OCI-LY1 (cell line): ENCODE results near the gene SLC22A2.

Source experiments
- EZH2 ChIP-seq: fragments of 200-600 bp; sonication (generic), shearing (Covaris generic); IDR thresholded peaks from 2 replicates; pipeline ENCODE4 v1.8.0; 2017; ENCODE audit warnings: borderline replicate concordance, mixed run types, mild to moderate bottlenecking, antibody characterized with exemption, low read length, moderate library complexity, mixed read lengths
- TF ChIP-seq, protein P1 (sequence below): fragments of 200-600 bp; sonication (generic), shearing (Covaris generic); IDR thresholded peaks from 2 replicates; pipeline ENCODE4 v1.5.1; 2017; ENCODE audit warnings: mild to moderate bottlenecking, antibody characterized with exemption, low read length, moderate library complexity, mixed read lengths

DNA sequence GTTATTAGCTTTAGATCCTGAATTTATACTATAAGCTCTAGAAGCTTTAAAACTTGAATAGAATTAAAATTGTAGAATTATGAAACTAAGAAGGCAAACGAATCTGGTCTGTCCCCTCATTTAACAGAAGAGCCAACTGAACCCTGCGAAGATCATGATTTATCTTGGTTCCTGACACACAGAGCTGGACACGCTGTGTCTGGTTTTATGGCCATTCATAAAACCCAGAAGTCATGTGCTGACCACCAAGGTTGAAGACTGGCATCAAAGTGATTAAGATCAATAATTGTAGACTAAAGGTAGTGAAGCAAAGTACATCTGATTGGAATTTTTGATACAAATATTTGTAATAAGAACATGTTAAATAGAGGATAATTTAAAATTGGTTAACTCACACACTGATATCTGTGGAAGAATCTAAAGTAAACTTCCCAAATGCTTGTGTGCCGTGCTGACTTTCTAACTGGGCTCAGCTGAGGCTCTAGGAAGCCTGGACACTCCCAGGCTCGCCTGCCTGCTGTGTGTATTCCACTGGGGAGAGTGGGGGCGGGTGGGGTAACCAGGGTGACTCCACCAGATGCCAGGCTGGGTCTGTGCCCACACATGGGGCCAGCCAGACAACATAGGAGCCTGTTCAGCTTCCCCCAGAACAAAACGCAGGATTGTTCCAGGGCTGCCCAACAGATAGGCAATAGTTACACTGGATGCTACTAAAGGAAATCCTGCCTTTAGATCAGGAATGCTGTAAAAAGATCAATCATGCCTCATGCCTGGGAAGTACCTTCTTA, 47.5 kb upstream of the SLC22A2 start:
- TF ChIP-seq EZH2 = no peak
- TF ChIP-seq, protein P1, sequence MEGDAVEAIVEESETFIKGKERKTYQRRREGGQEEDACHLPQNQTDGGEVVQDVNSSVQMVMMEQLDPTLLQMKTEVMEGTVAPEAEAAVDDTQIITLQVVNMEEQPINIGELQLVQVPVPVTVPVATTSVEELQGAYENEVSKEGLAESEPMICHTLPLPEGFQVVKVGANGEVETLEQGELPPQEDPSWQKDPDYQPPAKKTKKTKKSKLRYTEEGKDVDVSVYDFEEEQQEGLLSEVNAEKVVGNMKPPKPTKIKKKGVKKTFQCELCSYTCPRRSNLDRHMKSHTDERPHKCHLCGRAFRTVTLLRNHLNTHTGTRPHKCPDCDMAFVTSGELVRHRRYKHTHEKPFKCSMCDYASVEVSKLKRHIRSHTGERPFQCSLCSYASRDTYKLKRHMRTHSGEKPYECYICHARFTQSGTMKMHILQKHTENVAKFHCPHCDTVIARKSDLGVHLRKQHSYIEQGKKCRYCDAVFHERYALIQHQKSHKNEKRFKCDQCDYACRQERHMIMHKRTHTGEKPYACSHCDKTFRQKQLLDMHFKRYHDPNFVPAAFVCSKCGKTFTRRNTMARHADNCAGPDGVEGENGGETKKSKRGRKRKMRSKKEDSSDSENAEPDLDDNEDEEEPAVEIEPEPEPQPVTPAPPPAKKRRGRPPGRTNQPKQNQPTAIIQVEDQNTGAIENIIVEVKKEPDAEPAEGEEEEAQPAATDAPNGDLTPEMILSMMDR = no peak
